ENCODE results near the gene CBR1. TPM values are rescaled to one million over a fixed set of nuclear protein-coding genes. Genes with fewer than 3 reads are reported as not detected.

Gene CBR1
- polyA plus RNA-seq, 1 donor (not counting 4 experiments of a cell fraction or from before 2014, with no cell fraction given), result 207 TPM

- no peaks in the 10 kb centered on the region for H3K9me1 ChIP-seq (ENCODE audit: control insufficient read depth, extremely low read depth, insufficient read depth, low read length)
- DNase-seq (ENCODE audit: low read depth, low spot score), result no peak
- no peaks in the 10 kb centered on the region for H3K9me3 ChIP-seq (ENCODE audit: control insufficient read depth, low read depth, low read length)
- H3K27me3 ChIP-seq (ENCODE audit: control insufficient read depth, extremely low read depth, insufficient read depth, low read length), result no peaks in the 10 kb centered on the region
- FAIRE-seq, result peak; percentile 17
- peak overlapping the region in 1 of 3 experiments; percentile 25 for H3K4me3 ChIP-seq (ENCODE audit: control insufficient read depth in 2 of 3, extremely low read depth in 1 of 3, insufficient read depth in 2 of 3, low read depth in 1 of 3, low read length in 3 of 3)
- no peaks in the 10 kb centered on the region for H3K36me3 ChIP-seq (ENCODE audit: control insufficient read depth in 2 of 2, extremely low read depth in 1 of 2, insufficient read depth in 2 of 2, low read length in 2 of 2)
- no peak overlapping the region for H2AFZ ChIP-seq (ENCODE audit: control insufficient read depth, low read length)
- H4K20me1 ChIP-seq (ENCODE audit: control insufficient read depth, extremely low read depth, insufficient read depth, low read length), result no peaks in the 10 kb centered on the region
- H3K4me1 ChIP-seq (ENCODE audit: control insufficient read depth, extremely low read depth, insufficient read depth, low read length), result no peaks in the 10 kb centered on the region
- no peak overlapping the region for H3K4me2 ChIP-seq (ENCODE audit: control insufficient read depth, extremely low read depth, insufficient read depth, low read depth, low read length)
- peak overlapping the region; percentile 51 for H3K27ac ChIP-seq (ENCODE audit: control insufficient read depth, insufficient read depth, low read length)
- TF ChIP-seq EZH2 (IDR thresholded peaks at IDR 0.05; ENCODE audit: low read length) (no peak), CTCF (optimal IDR thresholded peaks at IDR 0.05 in 1 of 3, IDR thresholded peaks at IDR 0.05 in 1 of 3, conservative IDR thresholded peaks at IDR 0.05 in 1 of 3; ENCODE audit: extremely low read depth in 1 of 3, insufficient read depth in 2 of 3, low read length in 3 of 3) (peak in 2 of 3 experiments; percentile 13 to 27)
- no peaks in the 10 kb centered on the region for H3K79me2 ChIP-seq (ENCODE audit: control insufficient read depth, insufficient read depth, low read length)
- H3K9ac ChIP-seq (ENCODE audit: control insufficient read depth, extremely low read depth, insufficient read depth, low read length), result peak overlapping the region; percentile 43
- dilution Hi-C loops (cut with MboI; ENCODE audit: extremely low pct_ligation_motif_present, low sequenced_read_pairs), result no loop called here
These were observed 34.8 kb downstream of the CBR1 start for GRCh38 chr21:36104317-36105300.

GRCh38 chr21:36105327-36105842, 35.6 kb downstream of the CBR1 start:
- no peak overlapping the region for H3K4me2 ChIP-seq (ENCODE audit: control insufficient read depth, extremely low read depth, insufficient read depth, low read depth, low read length)
- H3K9me1 ChIP-seq (ENCODE audit: control insufficient read depth, extremely low read depth, insufficient read depth, low read length), result no peaks in the 10 kb centered on the region
- H3K9ac ChIP-seq (ENCODE audit: control insufficient read depth, extremely low read depth, insufficient read depth, low read length), result no peak overlapping the region
- no peak overlapping the region for H3K27ac ChIP-seq (ENCODE audit: control insufficient read depth, insufficient read depth, low read length)
- no peaks in the 10 kb centered on the region for H3K36me3 ChIP-seq (ENCODE audit: control insufficient read depth in 2 of 2, extremely low read depth in 1 of 2, insufficient read depth in 2 of 2, low read length in 2 of 2)
- H4K20me1 ChIP-seq (ENCODE audit: control insufficient read depth, extremely low read depth, insufficient read depth, low read length), result no peaks in the 10 kb centered on the region
- DNase-seq (ENCODE audit: low read depth, low spot score) (no peak), FAIRE-seq (no peak)
- dilution Hi-C loops (cut with MboI; ENCODE audit: extremely low pct_ligation_motif_present, low sequenced_read_pairs), result no loop called here
- no peaks in the 10 kb centered on the region for H3K4me1 ChIP-seq (ENCODE audit: control insufficient read depth, extremely low read depth, insufficient read depth, low read length)
- no peaks in the 10 kb centered on the region for H3K9me3 ChIP-seq (ENCODE audit: control insufficient read depth, low read depth, low read length)
- H3K4me3 ChIP-seq (ENCODE audit: control insufficient read depth in 2 of 3, extremely low read depth in 1 of 3, insufficient read depth in 2 of 3, low read depth in 1 of 3, low read length in 3 of 3), result peak overlapping the region in 1 of 3 experiments; percentile 25
- TF ChIP-seq EZH2 (IDR thresholded peaks at IDR 0.05; ENCODE audit: low read length) (no peak), CTCF (optimal IDR thresholded peaks at IDR 0.05 in 1 of 3, IDR thresholded peaks at IDR 0.05 in 1 of 3, conservative IDR thresholded peaks at IDR 0.05 in 1 of 3; ENCODE audit: extremely low read depth in 1 of 3, insufficient read depth in 2 of 3, low read length in 3 of 3) (no peak)
- H3K79me2 ChIP-seq (ENCODE audit: control insufficient read depth, insufficient read depth, low read length), result no peaks in the 10 kb centered on the region
- no peak overlapping the region for H2AFZ ChIP-seq (ENCODE audit: control insufficient read depth, low read length)
- no peaks in the 10 kb centered on the region for H3K27me3 ChIP-seq (ENCODE audit: control insufficient read depth, extremely low read depth, insufficient read depth, low read length)

Data from keratinocyte (primary cell).